NCI-H1092 treated with DMSO at 0.1 percent for 48 hours (cell line): Measurements from ENCODE around the gene GAS2L3.
"Not testable (repeated sequence)": the region's sequence is repeated elsewhere in the genome, so short reads cannot be mapped to it uniquely, and the experiment has no call there.

ENCODE experiments used
- DNase-seq: peaks from one replicate; lab custom pipeline; 2025; lab: John Stamatoyannopoulos, UW

The GAS2L3 gene

GRCh38 chr12:100573292-100574186 is at the start of gene GAS2L3:
Gene GAS2L3 (plus strand): TSS chr12:100573684. CDS start chr12:100594905, 21,221 bp downstream.
- DNase-seq = peak; percentile 77

- no peak for DNase-seq
These were observed 45.5 kb upstream of the GAS2L3 start for GRCh38 chr12:100528034-100528433.

- DNase-seq = no peak
These were observed 44.9 kb upstream of the GAS2L3 start for GRCh38 chr12:100528471-100529127.

GRCh38 chr12:100529756-100530350 is 43.6 kb upstream of the GAS2L3 start:
- DNase-seq = no peak

- DNase-seq = no peak
These were observed 40.1 kb upstream of the GAS2L3 start for GRCh38 chr12:100533376-100533775.

GRCh38 chr12:100534625-100535227 is 38.8 kb upstream of the GAS2L3 start:
- DNase-seq = no peak

- DNase-seq = no peak
These were observed 34.3 kb upstream of the GAS2L3 start for GRCh38 chr12:100539202-100539601.

- no peak for DNase-seq
These were observed 29.3 kb upstream of the GAS2L3 start for GRCh38 chr12:100544165-100544564.

- DNase-seq = no peak
These were observed 28.4 kb upstream of the GAS2L3 start for GRCh38 chr12:100545092-100545491.

GRCh38 chr12:100553936-100554335 is 19.5 kb upstream of the GAS2L3 start:
- DNase-seq = no peak

- peak; percentile 63 for DNase-seq
These were observed 18.8 kb upstream of the GAS2L3 start for GRCh38 chr12:100554608-100555077.

- DNase-seq = no peak
These were observed 17.8 kb upstream of the GAS2L3 start for GRCh38 chr12:100555722-100556121.

- DNase-seq = no peak
These were observed 16.1 kb upstream of the GAS2L3 start for GRCh38 chr12:100557357-100557756.

- not testable (repeated sequence) for DNase-seq
These were observed 14.2 kb upstream of the GAS2L3 start for GRCh38 chr12:100559261-100559660.

GRCh38 chr12:100564090-100564489 is 9.4 kb upstream of the GAS2L3 start:
- DNase-seq = no peak

GRCh38 chr12:100564905-100565467 is 8.5 kb upstream of the GAS2L3 start:
- DNase-seq = no peak

- DNase-seq = no peak
These were observed 7.4 kb upstream of the GAS2L3 start for GRCh38 chr12:100565987-100566545.

- DNase-seq = no peak
These were observed 6.4 kb upstream of the GAS2L3 start for GRCh38 chr12:100566887-100567637.

- no peak for DNase-seq
These were observed 5.5 kb upstream of the GAS2L3 start for GRCh38 chr12:100567945-100568344.

- no peak for DNase-seq
These were observed 1.3 kb upstream of the GAS2L3 start for GRCh38 chr12:100572184-100572583.
